ENCODE results near the gene NPC1L1.

The NPC1L1 gene

DNA sequence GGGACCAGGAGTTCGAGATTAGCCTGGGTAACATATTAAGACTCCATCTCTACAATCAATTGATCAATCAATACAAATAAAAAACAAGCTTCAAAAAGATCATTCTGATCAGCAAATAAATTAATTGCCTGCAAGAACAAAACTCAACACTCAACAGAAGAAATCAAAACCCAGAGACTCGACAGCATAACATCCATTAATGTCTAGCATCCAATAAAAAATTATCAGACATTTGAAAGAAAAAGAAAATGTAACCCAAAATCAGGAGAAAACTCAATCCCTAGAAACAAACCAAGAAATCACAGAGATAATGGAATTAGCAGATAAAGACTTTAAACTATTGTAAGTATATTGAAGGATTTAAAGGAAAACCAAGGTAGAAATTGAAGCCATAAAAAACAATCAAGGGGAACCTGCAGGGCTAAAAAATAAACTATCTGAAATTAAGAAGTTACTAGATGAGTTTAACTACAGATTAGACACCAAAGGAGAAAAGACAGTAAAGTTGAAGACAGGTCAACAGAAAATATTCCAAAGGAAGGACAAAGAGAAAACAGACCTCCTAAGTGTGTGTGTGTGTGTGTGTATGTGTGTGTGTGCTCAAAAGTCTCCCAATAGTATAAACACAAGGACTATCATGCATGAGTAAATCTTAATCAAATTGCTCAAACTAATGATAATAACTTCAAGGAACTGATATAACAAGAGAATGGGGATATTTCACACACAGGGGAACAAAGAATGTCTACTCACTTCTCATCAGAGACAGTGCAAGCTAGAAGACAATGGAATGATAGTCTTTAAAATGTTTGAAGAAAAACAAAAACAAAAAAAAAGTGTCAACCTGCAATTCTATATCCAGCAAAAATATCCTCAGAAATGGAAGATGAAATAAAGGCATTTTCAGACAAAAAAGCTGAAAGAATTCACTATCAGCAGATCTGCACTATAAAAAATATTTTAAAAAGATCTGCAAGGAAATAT, 58.3 kb downstream of the NPC1L1 start:
- H4K20me1 ChIP-seq (ENCODE audit: insufficient read depth) = no peaks in the 10 kb centered on the region
- H3K4me1 ChIP-seq (ENCODE audit: low read depth, poor library complexity, severe bottlenecking) = peaks cover 8% of the 10 kb centered on the region
- no peak overlapping the region for H3K9ac ChIP-seq
- H3K36me3 ChIP-seq (ENCODE audit: insufficient read depth) = peaks cover 41% of the 10 kb centered on the region; the same call in 1 of the 2 replicates
- no peaks in the 10 kb centered on the region for H3K27me3 ChIP-seq (ENCODE audit: insufficient read depth, low read depth)
- H3K27ac ChIP-seq = no peak overlapping the region
- peaks cover 20% of the 10 kb centered on the region; the same call in 1 of the 2 replicates for H3K79me2 ChIP-seq (ENCODE audit: insufficient read depth, low read depth)
- TF ChIP-seq, protein P1, sequence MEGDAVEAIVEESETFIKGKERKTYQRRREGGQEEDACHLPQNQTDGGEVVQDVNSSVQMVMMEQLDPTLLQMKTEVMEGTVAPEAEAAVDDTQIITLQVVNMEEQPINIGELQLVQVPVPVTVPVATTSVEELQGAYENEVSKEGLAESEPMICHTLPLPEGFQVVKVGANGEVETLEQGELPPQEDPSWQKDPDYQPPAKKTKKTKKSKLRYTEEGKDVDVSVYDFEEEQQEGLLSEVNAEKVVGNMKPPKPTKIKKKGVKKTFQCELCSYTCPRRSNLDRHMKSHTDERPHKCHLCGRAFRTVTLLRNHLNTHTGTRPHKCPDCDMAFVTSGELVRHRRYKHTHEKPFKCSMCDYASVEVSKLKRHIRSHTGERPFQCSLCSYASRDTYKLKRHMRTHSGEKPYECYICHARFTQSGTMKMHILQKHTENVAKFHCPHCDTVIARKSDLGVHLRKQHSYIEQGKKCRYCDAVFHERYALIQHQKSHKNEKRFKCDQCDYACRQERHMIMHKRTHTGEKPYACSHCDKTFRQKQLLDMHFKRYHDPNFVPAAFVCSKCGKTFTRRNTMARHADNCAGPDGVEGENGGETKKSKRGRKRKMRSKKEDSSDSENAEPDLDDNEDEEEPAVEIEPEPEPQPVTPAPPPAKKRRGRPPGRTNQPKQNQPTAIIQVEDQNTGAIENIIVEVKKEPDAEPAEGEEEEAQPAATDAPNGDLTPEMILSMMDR (conservative IDR thresholded peaks at IDR 0.05; ENCODE audit: low read depth, low read length) = no peak
- no peak overlapping the region for H3K4me3 ChIP-seq (IDR thresholded peaks at IDR 0.05; ENCODE audit: insufficient read depth, low read depth, low read length)
- no peak overlapping the region for H2AFZ ChIP-seq (ENCODE audit: low read depth)
- H3K4me2 ChIP-seq = no peak overlapping the region

- Histone ChIP-seq H3K4me3 (IDR thresholded peaks at IDR 0.05; ENCODE audit: insufficient read depth, low read depth, low read length) (no peak overlapping the region), H3K4me2 (no peak overlapping the region), H2AFZ (ENCODE audit: low read depth) (no peak overlapping the region), H3K9ac (no peak overlapping the region), H3K27ac (no peak overlapping the region), H3K4me1 (ENCODE audit: low read depth, poor library complexity, severe bottlenecking) (peaks cover 7% of the 10 kb centered on the region), H4K20me1 (ENCODE audit: insufficient read depth) (no peaks in the 10 kb centered on the region; the same call in 1 of the 2 replicates), H3K79me2 (ENCODE audit: insufficient read depth, low read depth) (peaks cover 4% of the 10 kb centered on the region; the same call in 1 of the 2 replicates), H3K36me3 (ENCODE audit: insufficient read depth) (peaks cover 23% of the 10 kb centered on the region; the same call in 1 of the 2 replicates), H3K27me3 (ENCODE audit: insufficient read depth, low read depth) (no peaks in the 10 kb centered on the region)
- TF ChIP-seq, protein P1 (conservative IDR thresholded peaks at IDR 0.05; ENCODE audit: low read depth, low read length) = no peak
Measured at GRCh38 chr7:44477938-44478337, 63.2 kb downstream of the NPC1L1 start.

DNA sequence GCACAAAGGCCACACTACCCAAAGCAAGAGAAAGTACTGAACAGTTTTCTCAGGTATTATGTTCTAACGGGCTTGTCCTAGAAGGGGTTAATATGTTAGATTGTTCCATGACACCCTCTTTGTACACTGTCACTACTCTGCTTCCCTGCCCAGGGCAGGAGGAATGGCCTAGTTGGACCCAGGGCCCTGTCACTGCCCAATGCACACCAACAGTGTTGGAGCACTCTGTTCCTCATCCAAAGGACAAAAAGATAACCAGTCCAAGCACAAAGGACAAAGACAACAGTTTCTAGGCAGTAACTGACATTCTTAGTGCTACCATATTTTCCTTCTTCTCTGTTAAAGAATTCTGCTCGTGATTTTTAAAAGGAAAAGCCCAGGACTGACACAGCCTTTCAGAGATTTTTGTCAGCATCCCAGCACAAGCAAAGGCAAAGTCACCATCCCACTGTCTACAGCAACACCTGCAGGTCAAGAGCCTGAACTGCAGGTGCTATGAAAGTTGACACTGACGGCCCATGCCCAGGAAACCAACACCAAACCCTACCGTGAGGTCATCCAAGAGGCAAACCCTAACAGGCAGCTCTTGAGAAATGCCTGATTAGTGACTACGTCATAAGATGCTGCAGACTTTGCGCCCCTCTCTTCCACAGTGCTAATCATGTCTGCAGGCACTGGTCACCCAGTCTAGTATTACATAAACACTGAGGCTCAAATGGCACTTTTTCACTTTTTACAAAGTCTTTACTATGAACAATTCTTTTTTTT, 63.9 kb downstream of the NPC1L1 start:
- TF ChIP-seq, protein P1 (conservative IDR thresholded peaks at IDR 0.05; ENCODE audit: low read depth, low read length) = peak; percentile 97
- Histone ChIP-seq H3K4me3 (IDR thresholded peaks at IDR 0.05; ENCODE audit: insufficient read depth, low read depth, low read length) (no peak overlapping the region), H3K4me2 (no peak overlapping the region), H3K36me3 (ENCODE audit: insufficient read depth) (peaks cover 17% of the 10 kb centered on the region; the same call in 1 of the 2 replicates), H3K9ac (no peak overlapping the region), H3K27me3 (ENCODE audit: insufficient read depth, low read depth) (no peaks in the 10 kb centered on the region), H3K79me2 (ENCODE audit: insufficient read depth, low read depth) (peaks cover 4% of the 10 kb centered on the region; the same call in 1 of the 2 replicates), H3K27ac (no peak overlapping the region), H4K20me1 (ENCODE audit: insufficient read depth) (no peaks in the 10 kb centered on the region; the same call in 1 of the 2 replicates), H3K4me1 (ENCODE audit: low read depth, poor library complexity, severe bottlenecking) (peaks cover 7% of the 10 kb centered on the region), H2AFZ (ENCODE audit: low read depth) (no peak overlapping the region)

DNA sequence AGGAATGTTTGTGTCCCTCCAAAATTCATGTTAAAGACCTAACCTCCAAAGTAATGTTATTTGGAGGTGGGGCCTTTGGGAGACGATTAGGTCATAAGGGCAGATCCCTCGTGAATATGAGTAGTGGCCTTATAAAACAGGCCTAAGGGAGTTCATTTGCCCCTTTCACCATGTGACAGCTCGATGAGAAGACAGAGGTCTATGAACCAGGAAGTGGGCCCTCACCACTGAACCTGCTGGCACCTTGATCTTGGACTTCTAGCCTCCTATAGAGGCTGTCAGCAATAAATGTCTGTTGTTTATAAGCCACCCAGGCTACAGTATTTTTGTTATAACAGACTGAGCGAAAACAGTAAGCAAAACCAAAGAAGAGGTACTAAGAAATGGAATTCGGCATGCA, 64.8 kb downstream of the NPC1L1 start:
- Histone ChIP-seq H3K36me3 (ENCODE audit: insufficient read depth) (peaks cover 11% of the 10 kb centered on the region; the same call in 1 of the 2 replicates), H3K4me1 (ENCODE audit: low read depth, poor library complexity, severe bottlenecking) (peaks cover 11% of the 10 kb centered on the region), H3K4me3 (IDR thresholded peaks at IDR 0.05; ENCODE audit: insufficient read depth, low read depth, low read length) (no peak overlapping the region), H4K20me1 (ENCODE audit: insufficient read depth) (no peaks in the 10 kb centered on the region; the same call in 1 of the 2 replicates), H3K79me2 (ENCODE audit: insufficient read depth, low read depth) (peaks cover 4% of the 10 kb centered on the region; the same call in 1 of the 2 replicates), H3K4me2 (no peak overlapping the region), H3K27me3 (ENCODE audit: insufficient read depth, low read depth) (no peaks in the 10 kb centered on the region), H2AFZ (ENCODE audit: low read depth) (no peak overlapping the region), H3K9ac (no peak overlapping the region), H3K27ac (no peak overlapping the region)
- TF ChIP-seq, protein P1 (conservative IDR thresholded peaks at IDR 0.05; ENCODE audit: low read depth, low read length) = no peak
